ENCODE measurements around the gene TAPT1.

- no peak for TF ChIP-seq CTCF (IDR thresholded peaks at IDR 0.05)
- no peak for TF ChIP-seq POLR2A (IDR thresholded peaks at IDR 0.05)
Observed at GRCh38 chr4:16118090-16118489, 108.2 kb downstream of the TAPT1 start.
